ENCODE data around the gene ECI2.

Gene ECI2

DNA sequence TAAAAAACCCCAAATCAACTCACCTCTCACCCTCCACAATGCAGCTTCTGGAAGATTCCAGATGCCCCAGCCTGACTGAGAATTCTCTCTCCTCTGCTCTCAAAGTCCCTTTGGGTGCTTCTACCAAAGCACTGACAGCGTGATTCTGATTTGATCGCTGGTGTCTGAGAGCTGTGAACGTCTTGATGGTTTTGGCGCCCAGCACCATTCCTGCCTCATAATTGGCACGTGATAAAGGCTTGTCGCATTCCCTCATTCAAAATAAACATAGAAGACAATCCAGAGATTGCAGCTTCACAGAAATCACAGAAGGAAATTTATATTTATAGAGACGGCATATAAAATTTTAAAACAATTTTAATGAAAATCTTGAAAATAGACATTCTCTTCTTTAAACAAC, 24.1 kb upstream of the ECI2 start:
- no peak overlapping the region for H3K4me3 ChIP-seq (ENCODE audit: low read depth in 1 of 2, low read length in 1 of 2)
- H3K36me3 ChIP-seq, result no peaks in the 10 kb centered on the region
- H3K27me3 ChIP-seq, result no peaks in the 10 kb centered on the region
- no peaks in the 10 kb centered on the region for H3K4me1 ChIP-seq (ENCODE audit: control insufficient read depth in 1 of 2, insufficient read depth in 1 of 2, low read depth in 1 of 2, low read length in 1 of 2)
- TF ChIP-seq, protein P1, sequence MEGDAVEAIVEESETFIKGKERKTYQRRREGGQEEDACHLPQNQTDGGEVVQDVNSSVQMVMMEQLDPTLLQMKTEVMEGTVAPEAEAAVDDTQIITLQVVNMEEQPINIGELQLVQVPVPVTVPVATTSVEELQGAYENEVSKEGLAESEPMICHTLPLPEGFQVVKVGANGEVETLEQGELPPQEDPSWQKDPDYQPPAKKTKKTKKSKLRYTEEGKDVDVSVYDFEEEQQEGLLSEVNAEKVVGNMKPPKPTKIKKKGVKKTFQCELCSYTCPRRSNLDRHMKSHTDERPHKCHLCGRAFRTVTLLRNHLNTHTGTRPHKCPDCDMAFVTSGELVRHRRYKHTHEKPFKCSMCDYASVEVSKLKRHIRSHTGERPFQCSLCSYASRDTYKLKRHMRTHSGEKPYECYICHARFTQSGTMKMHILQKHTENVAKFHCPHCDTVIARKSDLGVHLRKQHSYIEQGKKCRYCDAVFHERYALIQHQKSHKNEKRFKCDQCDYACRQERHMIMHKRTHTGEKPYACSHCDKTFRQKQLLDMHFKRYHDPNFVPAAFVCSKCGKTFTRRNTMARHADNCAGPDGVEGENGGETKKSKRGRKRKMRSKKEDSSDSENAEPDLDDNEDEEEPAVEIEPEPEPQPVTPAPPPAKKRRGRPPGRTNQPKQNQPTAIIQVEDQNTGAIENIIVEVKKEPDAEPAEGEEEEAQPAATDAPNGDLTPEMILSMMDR (IDR thresholded peaks at IDR 0.05), result no peak
- H3K9me3 ChIP-seq, result no peaks in the 10 kb centered on the region
- H3K27ac ChIP-seq, result no peak overlapping the region

DNA sequence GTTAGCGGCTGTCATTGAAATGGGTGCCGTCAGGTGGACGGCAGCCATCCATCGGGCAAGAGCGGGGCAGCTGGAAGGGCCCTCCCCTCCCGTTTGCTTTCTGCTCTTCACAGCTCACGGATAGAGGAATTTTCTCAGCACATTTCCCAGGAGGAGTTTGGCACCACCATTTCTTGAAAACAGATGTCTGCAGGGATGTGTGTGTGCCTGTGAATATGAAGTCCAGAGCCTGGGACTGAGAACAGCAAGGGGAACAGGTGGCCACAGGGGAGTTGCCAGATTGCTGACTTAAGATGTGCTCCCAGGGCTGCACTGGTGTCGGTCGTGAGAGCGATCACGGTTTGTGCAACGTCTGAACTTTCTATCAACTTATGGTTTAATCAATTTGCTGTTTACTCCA, 22.1 kb upstream of the ECI2 start:
- Histone ChIP-seq H3K36me3 (no peaks in the 10 kb centered on the region), H3K4me3 (ENCODE audit: low read depth in 1 of 2, low read length in 1 of 2) (no peak overlapping the region), H3K9me3 (no peaks in the 10 kb centered on the region), H3K4me1 (ENCODE audit: control insufficient read depth in 1 of 2, insufficient read depth in 1 of 2, low read depth in 1 of 2, low read length in 1 of 2) (no peaks in the 10 kb centered on the region), H3K27ac (no peak overlapping the region), H3K27me3 (no peaks in the 10 kb centered on the region)
- TF ChIP-seq, protein P1 (IDR thresholded peaks at IDR 0.05), result no peak

DNA sequence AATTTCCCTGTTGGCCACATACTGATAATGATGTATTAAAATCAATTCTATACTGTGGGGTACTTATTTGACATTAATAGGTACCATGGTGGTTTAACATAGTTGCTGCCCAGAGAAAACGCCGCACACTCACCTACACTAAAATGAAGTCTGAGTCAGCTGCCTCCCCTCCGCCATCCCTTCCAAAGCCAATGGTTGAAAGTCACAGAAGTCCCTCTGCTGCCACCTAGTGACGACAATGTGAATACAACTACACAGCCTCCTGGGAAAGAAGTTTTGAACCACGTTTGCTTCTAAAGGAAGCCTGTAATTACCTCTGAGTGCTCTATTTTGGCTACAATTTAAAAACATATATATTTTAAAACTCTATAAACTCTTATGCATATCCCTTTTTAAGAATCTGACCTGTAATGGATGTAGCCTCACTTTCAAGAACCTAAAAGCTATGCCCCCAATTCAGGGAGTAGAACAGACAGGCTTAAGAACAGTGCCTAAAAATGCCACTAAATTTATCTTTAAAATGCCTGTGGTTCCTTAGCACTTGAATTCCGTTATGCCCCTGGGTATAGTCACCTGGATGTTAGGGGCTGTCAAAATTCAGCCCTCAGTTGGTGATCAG, 20.6 kb upstream of the ECI2 start:
- Histone ChIP-seq H3K4me3 (ENCODE audit: low read depth in 1 of 2, low read length in 1 of 2) (no peak overlapping the region), H3K4me1 (ENCODE audit: control insufficient read depth in 1 of 2, insufficient read depth in 1 of 2, low read depth in 1 of 2, low read length in 1 of 2) (no peaks in the 10 kb centered on the region), H3K27me3 (no peaks in the 10 kb centered on the region), H3K9me3 (no peaks in the 10 kb centered on the region), H3K27ac (no peak overlapping the region), H3K36me3 (no peaks in the 10 kb centered on the region)
- TF ChIP-seq, protein P1 (IDR thresholded peaks at IDR 0.05), result peak; percentile 75

DNA sequence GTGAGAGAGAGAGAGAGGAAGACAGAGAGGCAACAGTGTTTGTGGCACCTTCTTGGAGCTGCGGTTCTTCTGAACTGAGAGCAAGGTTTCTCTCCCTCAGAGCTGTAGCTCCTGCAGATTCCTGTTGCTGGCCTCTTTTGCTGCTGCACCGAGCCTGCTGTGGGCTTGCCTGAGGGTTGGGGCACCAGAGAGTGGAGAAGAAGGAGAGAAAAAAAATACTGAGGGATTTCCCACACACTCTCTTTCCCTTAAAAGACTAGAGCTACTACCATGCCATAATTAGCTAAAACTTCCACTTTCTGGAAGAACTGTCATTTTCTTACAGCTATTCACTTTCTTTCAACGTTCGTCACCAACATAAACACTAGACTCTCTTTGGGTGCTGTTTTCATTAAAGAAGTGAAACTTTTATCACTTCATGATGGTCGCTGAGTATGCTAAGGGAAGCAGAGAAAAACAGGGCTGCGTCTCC, 18.2 kb upstream of the ECI2 start:
- Histone ChIP-seq H3K9me3 (no peaks in the 10 kb centered on the region), H3K27me3 (no peaks in the 10 kb centered on the region), H3K4me3 (ENCODE audit: low read depth in 1 of 2, low read length in 1 of 2) (no peak overlapping the region), H3K4me1 (ENCODE audit: control insufficient read depth in 1 of 2, insufficient read depth in 1 of 2, low read depth in 1 of 2, low read length in 1 of 2) (no peaks in the 10 kb centered on the region), H3K27ac (no peak overlapping the region), H3K36me3 (no peaks in the 10 kb centered on the region)
- TF ChIP-seq, protein P1 (IDR thresholded peaks at IDR 0.05), result no peak

DNA sequence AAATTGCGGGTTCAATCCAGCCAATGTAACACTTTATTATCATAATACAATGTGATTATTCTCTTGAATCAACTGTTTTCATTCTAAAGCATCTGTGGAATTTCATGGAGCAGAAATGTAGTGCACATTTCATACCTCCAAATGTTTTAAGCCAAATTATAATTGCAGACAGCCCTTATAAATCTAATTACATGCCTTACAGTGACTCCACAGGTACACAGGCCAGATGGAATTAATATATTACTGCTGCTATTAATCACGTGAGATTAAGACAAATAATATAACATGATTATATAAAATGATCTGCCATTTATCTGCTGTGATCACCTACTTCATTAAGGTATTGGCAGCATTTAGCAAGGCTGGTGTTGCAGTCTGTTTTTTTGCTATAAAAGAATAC, 9.7 kb upstream of the ECI2 start:
- Histone ChIP-seq H3K4me1 (ENCODE audit: control insufficient read depth in 1 of 2, insufficient read depth in 1 of 2, low read depth in 1 of 2, low read length in 1 of 2) (no peaks in the 10 kb centered on the region), H3K4me3 (ENCODE audit: low read depth in 1 of 2, low read length in 1 of 2) (no peak overlapping the region), H3K27me3 (no peaks in the 10 kb centered on the region), H3K27ac (no peak overlapping the region), H3K9me3 (no peaks in the 10 kb centered on the region), H3K36me3 (no peaks in the 10 kb centered on the region)
- TF ChIP-seq, protein P1 (IDR thresholded peaks at IDR 0.05), result no peak
